ENCODE results near the gene VGLL1.

VGLL1 gene

DNA sequence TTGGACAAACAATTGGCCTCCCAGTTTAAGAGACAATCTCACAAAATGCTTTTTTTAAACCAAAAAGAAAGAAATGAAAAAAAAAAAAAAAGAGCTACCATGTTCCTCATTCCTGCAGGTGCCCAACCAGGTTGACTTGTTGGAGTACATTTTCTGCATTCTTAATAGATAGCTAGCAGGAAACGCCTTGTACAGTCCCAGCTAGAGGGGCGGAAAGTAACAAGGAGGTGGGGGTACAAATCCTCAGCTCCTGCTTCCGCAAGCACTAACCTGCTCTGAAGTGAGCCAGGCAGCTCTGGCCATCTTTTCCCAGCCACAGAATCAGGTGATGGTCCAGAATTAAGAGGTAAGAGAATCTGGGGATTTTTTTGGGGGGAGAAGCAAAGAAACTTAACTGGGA lies at the start of gene VGLL1:
VGLL1 (plus strand) TSS at position 265 of the 400 bp plus-strand sequence. CDS start 3,806 bp downstream, outside the sequence.
- DNase-seq = no peak

- no peak for DNase-seq
These were observed 44.4 kb upstream of the VGLL1 start, which contains the start of gene BRS3 for GRCh38 chrX:136487647-136488046. BRS3 (plus strand) TSS chrX:136487947; CDS start chrX:136488115, 168 bp downstream.

DNA sequence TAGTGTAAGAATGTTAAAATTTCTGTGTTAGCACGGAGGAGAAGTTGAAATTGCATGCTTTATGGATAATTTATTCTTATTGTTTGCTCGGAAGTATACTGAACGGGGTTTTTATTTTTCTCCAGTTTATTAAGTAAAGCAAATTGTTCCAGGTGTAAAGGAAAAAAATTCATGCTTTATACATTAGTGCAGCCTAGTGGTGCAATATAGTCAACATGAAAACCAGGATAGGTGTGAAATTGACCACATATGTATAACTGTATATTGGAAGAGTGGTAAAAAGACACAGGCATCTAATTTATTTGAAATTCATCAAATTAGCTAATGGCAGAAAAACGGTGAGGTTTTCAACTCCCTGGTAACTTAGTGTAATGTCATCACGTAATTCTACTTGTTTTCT lies 43.3 kb upstream of the VGLL1 start:
- no peak for DNase-seq

- DNase-seq = no peak
These were observed 40.2 kb upstream of the VGLL1 start for GRCh38 chrX:136491832-136492231.

DNA sequence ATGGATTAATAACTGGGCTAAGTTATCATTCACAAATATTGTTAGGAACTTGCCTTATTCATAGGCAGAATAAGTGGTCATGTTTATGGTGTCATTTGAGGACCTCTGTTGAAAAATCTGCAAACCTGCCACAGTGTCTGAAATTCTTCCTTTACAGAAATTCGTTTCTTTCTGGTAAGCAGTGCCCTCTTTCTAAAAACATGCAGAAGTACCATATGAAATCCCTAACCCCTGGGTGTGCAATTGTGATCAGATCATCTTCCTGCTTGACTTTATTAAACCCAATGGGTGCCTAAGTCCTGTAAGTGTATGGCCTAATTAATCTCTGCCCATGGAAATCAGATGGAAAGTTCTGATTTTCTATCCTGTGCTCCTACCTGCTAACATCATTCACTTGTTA lies 39.0 kb upstream of the VGLL1 start:
- no peak for DNase-seq

GRCh38 chrX:136495043-136495442 lies 37.0 kb upstream of the VGLL1 start:
- DNase-seq = no peak

DNA sequence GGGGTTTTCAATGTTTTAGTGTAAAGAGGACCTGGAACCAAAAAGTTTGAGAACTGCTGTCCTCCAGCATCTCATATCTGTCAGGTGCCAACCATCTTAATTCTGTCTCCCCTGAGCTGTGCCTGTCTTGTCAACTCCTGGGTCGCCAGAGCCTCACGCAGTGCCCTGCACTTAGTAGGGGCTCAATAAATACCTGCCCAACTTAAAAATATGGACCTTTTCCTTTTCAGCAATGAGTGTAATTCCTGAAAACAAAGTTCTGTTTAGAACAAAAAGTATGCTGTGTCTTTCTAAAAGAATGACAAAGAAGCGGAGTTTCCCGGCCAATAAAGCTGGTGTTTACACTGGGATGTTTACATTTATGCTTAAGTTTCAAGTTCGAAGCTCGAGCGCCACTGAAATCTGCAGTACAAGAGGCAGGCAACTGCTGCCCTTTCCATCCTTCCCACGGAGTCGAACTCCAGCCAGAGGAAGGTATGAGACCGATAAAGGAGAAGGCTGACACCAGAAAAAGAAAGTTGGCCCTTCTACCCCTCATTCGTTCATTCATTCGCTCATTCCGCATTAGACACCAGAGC lies 35.7 kb upstream of the VGLL1 start:
- no peak for DNase-seq

DNA sequence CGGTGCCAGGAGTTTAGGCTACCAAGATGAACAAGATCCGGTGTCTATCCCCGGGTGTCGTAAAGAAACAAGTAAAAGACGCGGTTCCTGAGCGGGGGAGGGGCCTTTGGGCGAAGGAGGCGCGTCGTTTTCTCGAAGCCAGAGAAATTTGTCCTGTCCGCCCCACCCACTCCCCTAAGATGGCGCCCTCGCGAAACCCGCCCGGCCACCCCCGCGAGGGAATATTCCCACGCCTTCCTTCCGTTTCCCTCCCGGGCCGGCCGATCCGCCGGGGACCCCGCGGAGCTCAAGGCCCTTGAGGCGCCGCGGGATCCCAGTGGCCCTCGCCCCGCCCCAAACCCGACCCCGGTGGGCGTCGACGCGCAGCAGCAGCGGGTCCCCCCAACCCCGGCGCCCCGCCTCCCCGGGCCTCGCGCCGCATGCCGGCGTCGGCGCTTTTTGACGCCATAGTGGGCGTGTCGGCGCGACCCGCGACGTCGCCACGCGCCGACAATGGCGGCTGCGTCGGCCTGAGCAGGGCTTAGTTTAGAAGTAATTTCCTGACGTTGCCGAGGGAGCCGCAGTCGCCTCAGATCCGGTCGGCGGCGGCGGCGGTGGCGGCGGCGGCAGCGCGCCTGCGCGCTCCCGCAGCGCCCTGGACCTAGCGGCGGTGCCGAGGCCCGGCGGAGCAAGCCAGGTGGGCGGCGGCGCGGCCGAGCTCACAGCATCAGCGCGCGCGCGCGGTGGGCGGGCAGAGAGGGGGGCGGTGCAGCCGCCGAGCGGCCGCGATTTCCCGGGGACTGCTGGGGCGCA lies 35.1 kb upstream of the VGLL1 start:
- DNase-seq = peak; percentile 88

- DNase-seq = no peak
These were observed 34.4 kb upstream of the VGLL1 start, which contains the start of gene HTATSF1 for GRCh38 chrX:136497556-136498052. HTATSF1 (plus strand) TSS chrX:136497592; CDS start chrX:136497685, 93 bp downstream.

DNA sequence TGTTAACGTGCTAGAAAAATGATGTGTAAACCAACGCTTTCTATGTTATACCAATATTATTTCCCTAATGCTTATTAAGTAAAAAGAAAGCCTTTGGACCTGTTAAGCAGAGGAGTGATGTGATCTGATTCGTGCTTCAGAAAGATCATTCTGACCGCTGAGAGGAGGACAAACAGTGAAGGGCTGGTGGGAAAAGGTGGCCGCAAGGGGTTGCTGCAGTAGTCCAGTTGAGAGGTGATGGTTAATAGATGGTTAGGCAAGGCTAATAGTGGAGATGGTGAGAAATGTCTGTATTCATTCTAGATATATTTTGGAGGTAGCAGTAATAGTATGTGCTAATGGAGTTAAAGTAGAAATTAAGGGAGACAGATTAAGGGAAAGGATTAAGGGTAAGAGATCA lies 12.9 kb upstream of the VGLL1 start:
- DNase-seq = no peak

GRCh38 chrX:136523770-136524169 lies 8.2 kb upstream of the VGLL1 start:
- no peak for DNase-seq

DNA sequence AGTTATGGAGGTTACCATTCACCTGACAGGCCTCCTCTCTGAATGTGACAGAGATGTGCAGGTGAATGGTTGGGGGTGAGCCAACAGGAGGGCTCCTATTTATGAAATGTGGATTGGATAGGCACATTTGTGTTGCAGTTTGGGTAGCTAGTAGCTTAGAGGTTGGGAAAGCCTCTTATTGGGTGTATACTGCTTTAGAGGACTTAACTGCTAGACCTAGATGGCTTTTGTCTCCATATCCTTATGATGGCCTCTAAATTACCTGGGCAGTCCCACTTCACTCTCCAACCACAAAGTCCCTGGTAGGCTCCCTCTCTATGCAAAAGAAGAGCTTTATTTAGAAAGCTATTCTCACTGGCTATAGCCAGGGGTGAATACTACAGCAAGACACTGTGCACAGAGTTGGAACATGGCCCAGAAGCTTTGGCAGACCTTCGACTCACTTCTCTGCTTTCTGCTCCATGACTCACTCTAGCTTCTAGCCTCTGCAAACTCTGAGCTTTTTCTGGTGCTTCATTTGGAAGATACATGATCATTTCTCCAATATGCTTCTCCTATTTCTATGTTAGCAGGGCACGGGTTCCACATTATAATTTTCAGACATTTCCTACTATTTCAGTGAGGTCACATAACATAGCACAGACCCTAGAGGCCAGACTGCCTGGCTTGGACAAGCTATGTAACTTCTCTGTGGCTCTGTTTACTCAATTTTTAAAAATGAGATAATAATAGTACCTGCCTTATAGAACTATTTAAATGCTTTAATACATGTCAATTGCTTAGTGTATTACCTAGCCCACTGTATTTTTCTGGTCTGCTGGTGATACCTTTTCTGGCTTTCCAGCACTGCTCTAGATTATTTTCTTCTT lies 6.0 kb upstream of the VGLL1 start:
- DNase-seq = peak; percentile 8

DNA sequence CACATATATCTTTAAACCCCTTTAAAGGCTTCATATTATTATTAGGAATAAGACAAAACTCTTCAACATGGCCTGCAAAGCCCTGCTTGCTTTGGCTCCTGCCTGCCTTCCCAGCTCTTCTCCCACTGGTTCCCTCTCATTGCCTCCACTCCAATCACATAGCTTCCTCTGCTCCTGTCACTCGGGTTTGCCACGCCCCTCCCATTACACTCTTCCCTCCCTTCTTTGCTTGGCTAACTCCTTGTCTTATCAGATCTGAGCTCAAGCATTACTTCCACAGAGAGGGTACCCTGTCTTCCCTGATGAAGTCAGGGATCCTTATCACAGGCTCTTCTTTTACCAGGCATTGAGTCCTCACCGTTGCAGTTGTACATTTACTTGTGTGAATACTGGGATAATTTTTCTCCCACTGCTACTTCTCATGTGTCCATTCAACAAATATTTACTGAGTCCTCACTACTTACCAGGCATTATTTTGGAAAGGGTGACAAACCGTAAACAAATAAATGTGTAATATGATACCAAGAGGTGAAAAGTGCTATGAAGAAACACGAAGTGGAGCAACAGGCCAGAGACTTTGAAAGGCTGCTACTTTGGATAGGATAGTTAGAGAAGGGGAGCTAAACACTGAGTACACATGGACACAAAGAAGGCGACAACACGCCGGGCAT lies 3.2 kb upstream of the VGLL1 start:
- DNase-seq = no peak

- no peak for DNase-seq
These were observed 2.2 kb upstream of the VGLL1 start for GRCh38 chrX:136529795-136530194.

DNA sequence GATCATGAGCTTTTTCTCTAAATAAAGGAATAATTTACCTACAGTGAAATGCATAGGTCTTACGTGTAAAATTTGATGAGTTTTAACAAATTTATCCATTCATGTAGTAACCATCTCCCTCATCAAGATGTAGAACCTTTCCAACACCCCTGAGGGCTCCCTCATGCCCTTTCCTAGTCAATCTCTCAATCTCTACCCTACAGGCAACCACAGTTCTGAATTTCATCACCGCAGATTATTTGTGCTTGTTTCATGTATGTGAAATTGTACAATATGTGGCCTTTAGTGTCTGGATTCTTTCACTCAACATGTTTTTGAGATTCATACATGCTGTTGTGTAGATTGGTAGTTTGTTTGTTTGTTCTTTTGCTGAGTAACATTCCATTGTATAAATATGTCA lies 2.1 kb downstream of the VGLL1 start:
- DNase-seq = no peak

GRCh38 chrX:136538811-136539210 lies 6.8 kb downstream of the VGLL1 start:
- no peak for DNase-seq

- no peak for DNase-seq
These were observed 8.2 kb downstream of the VGLL1 start for GRCh38 chrX:136540226-136540625.

DNA sequence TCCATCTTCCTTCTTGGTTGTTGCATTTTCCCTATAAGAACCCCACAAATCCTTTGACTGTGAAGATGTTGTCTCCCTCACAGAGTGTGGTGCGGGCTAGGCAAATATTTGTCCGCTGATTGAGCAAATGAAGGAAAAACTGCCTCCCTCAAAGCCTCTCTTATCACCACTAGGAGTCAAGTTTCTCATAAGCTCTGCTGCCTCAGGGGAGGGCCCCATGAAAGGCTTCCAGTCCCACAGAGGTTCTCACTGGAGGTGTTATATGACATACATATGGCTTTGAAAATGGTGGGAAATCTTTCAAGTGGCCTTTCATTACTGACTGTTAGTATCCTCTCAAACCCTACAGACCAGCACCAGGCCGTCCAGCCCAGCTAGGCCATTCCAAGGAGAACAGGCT lies 9.3 kb downstream of the VGLL1 start:
- DNase-seq = no peak

DNA sequence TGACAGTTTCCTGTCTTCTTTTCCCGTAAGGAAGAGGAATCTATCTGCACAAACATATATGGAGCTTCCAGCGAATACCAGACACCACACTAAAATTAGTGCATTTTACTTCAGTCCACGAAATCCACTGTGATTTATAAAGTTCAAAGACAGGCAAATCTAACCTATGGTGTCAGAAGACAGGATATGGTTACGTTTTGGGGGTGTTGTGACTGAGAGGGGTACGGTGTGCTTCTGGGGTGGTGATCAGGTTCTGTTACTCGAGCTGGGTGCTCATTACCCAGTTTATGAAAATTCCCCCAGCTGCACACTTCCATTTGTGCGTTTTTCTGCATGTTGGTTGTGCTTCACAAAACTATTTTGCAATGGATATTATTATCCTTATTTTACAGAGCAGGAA lies 10.3 kb downstream of the VGLL1 start:
- DNase-seq = no peak

GRCh38 chrX:136546371-136546781 lies 14.4 kb downstream of the VGLL1 start:
- DNase-seq = no peak

- DNase-seq = no peak
These were observed 17.2 kb downstream of the VGLL1 start for GRCh38 chrX:136549226-136549625.

GRCh38 chrX:136551410-136551809 lies 19.4 kb downstream of the VGLL1 start:
- no peak for DNase-seq

- no peak for DNase-seq
These were observed 23.7 kb downstream of the VGLL1 start for GRCh38 chrX:136555694-136556093.

All from stimulated activated CD4-positive, alpha-beta T cell treated with anti-CD3 and anti-CD28 coated beads, Interleukin-1b, Interleukin-23, amount 100 ng/mL, for 48 hours (primary cell).